CD14-positive monocyte (primary cell): ENCODE measurements around the gene ERCC3. TPM values are rescaled to one million over a fixed set of nuclear protein-coding genes. Genes with fewer than 3 reads are reported as not detected.
"Not testable (repeated sequence)": the region's sequence is repeated elsewhere in the genome, so short reads cannot be mapped to it uniquely, and the experiment has no call there.

Experiments used
- DNase-seq, 3 donors: peaks; one replicate each; pipeline ENCODE4 v3.0.0-alpha.2; 2011 to 2022
- H2AFZ ChIP-seq: 2 replicates; pipeline ENCODE4 v1.6.0; 2012; ENCODE audit warnings: mild to moderate bottlenecking, low read depth, low read length, inconsistent platforms; ENCODE audit not compliant: insufficient read depth, poor library complexity, severe bottlenecking
- H3K27ac ChIP-seq, 2 donors: 1 replicate in 1 of 2; 2 replicates in 1 of 2; pipeline ENCODE4 v1.5.1; 2012 to 2013; ENCODE audit warnings: low read length in 2 of 2, control low read depth in 1 of 2, inconsistent platforms in 1 of 2, low read depth in 1 of 2, mild to moderate bottlenecking in 1 of 2
- H3K27me3 ChIP-seq, 2 donors: one replicate each; pipeline versions ENCODE4 v1.6.0 to v1.6.1; 2011 to 2013; ENCODE audit warnings: low read length in 2 of 2; ENCODE audit not compliant: control insufficient read depth in 2 of 2, insufficient read depth in 2 of 2
- H3K36me3 ChIP-seq, 2 donors: replicated peaks in 1 of 2; 1 replicate in 1 of 2; 2 replicates in 1 of 2; pipeline versions ENCODE4 v1.5.1 to v1.6.1; 2012 to 2013; ENCODE audit warnings: low read length in 2 of 2, control low read depth in 1 of 2, inconsistent platforms in 1 of 2, mild to moderate bottlenecking in 1 of 2; ENCODE audit not compliant: insufficient read depth in 2 of 2, control insufficient read depth in 1 of 2
- H3K4me1 ChIP-seq, 2 donors: 1 replicate in 1 of 2; 2 replicates in 1 of 2; pipeline versions ENCODE4 v1.5.1 to v1.6.1; 2012 to 2013; ENCODE audit warnings: low read length in 2 of 2, control low read depth in 1 of 2, inconsistent platforms in 1 of 2, mild to moderate bottlenecking in 1 of 2, moderate library complexity in 1 of 2; ENCODE audit not compliant: insufficient read depth in 2 of 2, control insufficient read depth in 1 of 2
- H3K4me2 ChIP-seq: replicated peaks from 2 replicates; pipeline ENCODE3; 2012; ENCODE audit warnings: low read length, moderate library complexity, mild to moderate bottlenecking; ENCODE audit not compliant: poor library complexity, severe bottlenecking; ENCODE audit errors: extremely low read depth
- H3K4me3 ChIP-seq, 3 experiments: fragments of 200-600 bp in 1 of 3; sonication (generic) in 1 of 3; replicated peaks in 1 of 3; 1 replicate in 2 of 3; 2 replicates in 1 of 3; pipeline ENCODE4 v1.5.1; 2011 to 2013; ENCODE audit warnings: low read length in 3 of 3, mild to moderate bottlenecking in 3 of 3, control low read depth in 2 of 3, low read depth in 2 of 3, inconsistent platforms in 1 of 3, moderate library complexity in 1 of 3
- H3K79me2 ChIP-seq: 2 replicates; pipeline ENCODE4 v1.6.0; 2012; ENCODE audit warnings: mild to moderate bottlenecking, control low read depth, inconsistent platforms, low read length, moderate library complexity; ENCODE audit not compliant: insufficient read depth
- H3K9ac ChIP-seq: 2 replicates; pipeline ENCODE4 v1.6.0; 2017; ENCODE audit warnings: low read length, mild to moderate bottlenecking; ENCODE audit not compliant: insufficient read depth, poor library complexity, severe bottlenecking
- H3K9me3 ChIP-seq, 2 donors: replicated peaks in 1 of 2; 1 replicate in 1 of 2; 2 replicates in 1 of 2; pipeline versions ENCODE4 v1.5.1 to v1.6.1; 2012 to 2013; ENCODE audit warnings: low read length in 2 of 2, control low read depth in 1 of 2; ENCODE audit not compliant: control insufficient read depth in 1 of 2, insufficient read depth in 1 of 2
- H4K20me1 ChIP-seq: 2 replicates; pipeline ENCODE4 v1.6.0; 2012; ENCODE audit warnings: mild to moderate bottlenecking, low read length, control low read depth, moderate library complexity; ENCODE audit not compliant: insufficient read depth
- H3K27ac Mint-ChIP-seq, 7 donors: one replicate each; pipeline ENCODE4 v1.8.0; 2020; ENCODE audit warnings: mild to moderate bottlenecking in 7 of 7, mixed read lengths in 7 of 7, moderate library complexity in 6 of 7, inconsistent platforms in 2 of 7
- H3K27me3 Mint-ChIP-seq, 3 donors: one replicate each; pipeline ENCODE4 v1.8.0; 2021 to 2022; ENCODE audit warnings: low read depth in 3 of 3, mild to moderate bottlenecking in 3 of 3, mixed read lengths in 3 of 3, moderate library complexity in 3 of 3, inconsistent platforms in 1 of 3
- H3K36me3 Mint-ChIP-seq, 2 donors: one replicate each; pipeline ENCODE4 v1.8.0; 2020; ENCODE audit warnings: mixed read lengths in 2 of 2, inconsistent platforms in 1 of 2, mild to moderate bottlenecking in 1 of 2
- H3K4me1 Mint-ChIP-seq: one replicate; pipeline ENCODE4 v1.8.0; 2020; ENCODE audit warnings: mild to moderate bottlenecking, mixed read lengths
- H3K4me3 Mint-ChIP-seq, 2 donors: one replicate each; pipeline ENCODE4 v1.8.0; 2020; ENCODE audit warnings: mild to moderate bottlenecking in 2 of 2, mixed read lengths in 2 of 2, moderate library complexity in 1 of 2
- H3K9me3 Mint-ChIP-seq, 7 donors: one replicate each; pipeline ENCODE4 v1.8.0; 2020 to 2022; ENCODE audit warnings: mixed read lengths in 7 of 7, mild to moderate bottlenecking in 6 of 7, moderate library complexity in 6 of 7, inconsistent platforms in 2 of 7
- CTCF ChIP-seq: fragments of 200-600 bp; IDR thresholded peaks from one replicate; pipeline ENCODE4 v1.8.0; 2022; ENCODE audit warnings: antibody characterized with exemption, mild to moderate bottlenecking
- WGBS: methylation state at CpG from one replicate; pipeline ENCODE4 v1.1.5; 2013; ENCODE audit warnings: missing lambda C conversion rate; ENCODE audit not compliant: insufficient coverage; 5-methylcytosine and 5-hydroxymethylcytosine counted together
- intact Hi-C, 2 donors: fragments of 100-400 bp; cut with micrococcal nuclease; formaldehyde crosslinking; loops; one replicate each; pipeline versions ENCODE4 v1.15.0 to v1.15.1; 2023
- polyA plus RNA-seq, 3 donors: library from polyadenylated mRNA; depleted of rRNA in 1 of 3; unstranded in 2 of 3; stranded (reverse) in 1 of 3; fragments of 300-500 nt in 2 of 3; fragments of >200 nt in 1 of 3; fragmentation: Illumina TruSeq in 2 of 3; gene quantifications; 1 replicate in 2 of 3; 2 replicates in 1 of 3; pipeline ENCODE4 v1.2.3, GENCODE V29; 2012 to 2021

Gene ERCC3
- polyA plus RNA-seq, 3 donors, result 13.2 to 49.7 (median 16.9) TPM

- H2AFZ ChIP-seq, result no peak overlapping the region
- DNase-seq, result no peak
- H3K79me2 ChIP-seq, result no peaks in the 10 kb centered on the region
- 100% methylated on average over 2 of the region's 5 CpGs for WGBS
- H3K27me3 ChIP-seq, result peaks cover 10 to 39% of the 10 kb centered on the region in 2 donors
- H3K9ac ChIP-seq, result no peak overlapping the region
- no peak overlapping the region for H3K27ac ChIP-seq
- TF ChIP-seq CTCF, result no peak
- Mint-ChIP-seq H3K36me3 (no peaks in the 10 kb centered on the region), H3K4me1 (no peaks in the 10 kb centered on the region), H3K27ac (no peak overlapping the region), H3K9me3 (peaks cover 3 to 16% (median 11%) of the 10 kb centered on the region in 7 donors), H3K4me3 (no peak overlapping the region), H3K27me3 (peaks cover 22 to 48% (median 29%) of the 10 kb centered on the region in 3 donors)
- H3K4me3 ChIP-seq, result no peak overlapping the region
- no peak overlapping the region for H3K4me2 ChIP-seq
- intact Hi-C loops, result no loop called here
- H3K9me3 ChIP-seq, result peaks cover 7 to 9% of the 10 kb centered on the region in 2 donors
- no peaks in the 10 kb centered on the region for H4K20me1 ChIP-seq
- no peaks in the 10 kb centered on the region for H3K4me1 ChIP-seq
- no peaks in the 10 kb centered on the region for H3K36me3 ChIP-seq
Observed at GRCh38 chr2:127228102-127228501, 65.8 kb downstream of the ERCC3 start.

GRCh38 chr2:127227264-127227660 lies 66.7 kb downstream of the ERCC3 start:
- H3K36me3 Mint-ChIP-seq, H3K27ac ChIP-seq, H3K4me3 ChIP-seq, H3K36me3 ChIP-seq, DNase-seq, H3K9ac ChIP-seq, H3K4me1 Mint-ChIP-seq, H3K27ac Mint-ChIP-seq, H3K4me1 ChIP-seq, H3K9me3 ChIP-seq, intact Hi-C loops, H3K79me2 ChIP-seq, H2AFZ ChIP-seq, H3K4me2 ChIP-seq, H4K20me1 ChIP-seq: not testable (repeated sequence)
- H3K27me3 Mint-ChIP-seq, result peaks cover 30 to 56% (median 36%) of the 10 kb centered on the region in 3 donors
- H3K4me3 Mint-ChIP-seq, result peak overlapping the region in 1 of 2 donors; percentile 37
- no CpG with 5 or more reads among the region's 5 CpGs for WGBS
- peaks cover 3 to 19% (median 11%) of the 10 kb centered on the region in 7 donors for H3K9me3 Mint-ChIP-seq
- H3K27me3 ChIP-seq, result peaks cover 14 to 46% of the 10 kb centered on the region in 2 donors
